Hepatic stellate cell (primary cell): Measurements from ENCODE around the gene PDGFRB.

Experiments
- DNase-seq: peaks from one replicate; pipeline ENCODE4 v3.0.0; 2011; ENCODE audit warnings: low spot score

PDGFRB gene

GRCh38 chr5:150181766-150182545, 26.3 kb upstream of the PDGFRB start:
- DNase-seq: no peak

- peak; percentile 61 for DNase-seq
Measured at GRCh38 chr5:150181027-150181426, 25.4 kb upstream of the PDGFRB start.

GRCh38 chr5:150180241-150181026, 24.8 kb upstream of the PDGFRB start:
- DNase-seq: no peak

- no peak for DNase-seq
Measured at GRCh38 chr5:150179019-150179620, 23.5 kb upstream of the PDGFRB start.

GRCh38 chr5:150178262-150178661, 22.6 kb upstream of the PDGFRB start:
- DNase-seq: no peak

- no peak for DNase-seq
Measured at GRCh38 chr5:150177721-150178120, 22.1 kb upstream of the PDGFRB start.

- peak; percentile 65 for DNase-seq
Measured at GRCh38 chr5:150176745-150177477, 21.3 kb upstream of the PDGFRB start.

- no peak for DNase-seq
Measured at GRCh38 chr5:150175536-150175935, 19.9 kb upstream of the PDGFRB start.

GRCh38 chr5:150175076-150175475, 19.4 kb upstream of the PDGFRB start:
- no peak for DNase-seq

- no peak for DNase-seq
Measured at GRCh38 chr5:150174285-150174684, 18.6 kb upstream of the PDGFRB start.

GRCh38 chr5:150173161-150173560, 17.5 kb upstream of the PDGFRB start:
- no peak for DNase-seq

- no peak for DNase-seq
Measured at GRCh38 chr5:150172556-150172955, 16.9 kb upstream of the PDGFRB start.

GRCh38 chr5:150172145-150172544, 16.5 kb upstream of the PDGFRB start:
- DNase-seq: no peak

- no peak for DNase-seq
Measured at GRCh38 chr5:150168864-150169263, 13.2 kb upstream of the PDGFRB start.

GRCh38 chr5:150167908-150168307, 12.3 kb upstream of the PDGFRB start:
- DNase-seq: no peak

- DNase-seq: no peak
Measured at GRCh38 chr5:150167512-150167850, 11.8 kb upstream of the PDGFRB start.

GRCh38 chr5:150166650-150167511, 11.2 kb upstream of the PDGFRB start, which contains the start of gene CDX1:
Gene CDX1 (plus strand): TSS chr5:150166778. CDS start chr5:150166877, 99 bp downstream.
- DNase-seq: no peak

- no peak for DNase-seq
Measured at GRCh38 chr5:150166037-150166649, 10.5 kb upstream of the PDGFRB start.

- no peak for DNase-seq
Measured at GRCh38 chr5:150164211-150164980, 8.8 kb upstream of the PDGFRB start.

GRCh38 chr5:150163547-150164059, 8.0 kb upstream of the PDGFRB start:
- no peak for DNase-seq
